Kidney (tissue), 14 donors: ENCODE data around the gene NOC4L. TPM values are rescaled to one million over a fixed set of nuclear protein-coding genes. Genes with fewer than 3 reads are reported as not detected.

ENCODE experiments used
- DNase-seq, 5 donors: peaks; one replicate each; pipeline ENCODE4 v3.0.0-alpha.2; 2013 to 2020
- FAIRE-seq: peaks from 2 replicates; lab custom pipeline; 2012; peaks lifted over from hg19 to GRCh38; lab: Jason Lieb, UNC
- H3K27ac ChIP-seq, 2 donors: one replicate each; pipeline ENCODE4 v1.7.0; 2013; ENCODE audit warnings: low read depth in 2 of 2, low read length in 2 of 2, inconsistent platforms in 1 of 2
- H3K27me3 ChIP-seq: one replicate; pipeline ENCODE4 v1.7.1; 2013; ENCODE audit warnings: low read length, inconsistent platforms; ENCODE audit not compliant: control insufficient read depth, insufficient read depth
- H3K36me3 ChIP-seq, 3 donors: one replicate each; pipeline versions ENCODE4 v1.7.0 to v1.7.1; 2013; ENCODE audit warnings: low read length in 3 of 3, control low read depth in 1 of 3, inconsistent platforms in 1 of 3; ENCODE audit not compliant: insufficient read depth in 3 of 3, control insufficient read depth in 2 of 3
- H3K4me1 ChIP-seq, 3 donors: one replicate each; pipeline versions ENCODE4 v1.7.0 to v1.7.1; 2013; ENCODE audit warnings: low read length in 3 of 3, inconsistent platforms in 1 of 3, low read depth in 1 of 3; ENCODE audit not compliant: control insufficient read depth in 2 of 3, insufficient read depth in 2 of 3
- H3K4me3 ChIP-seq, 3 donors: one replicate each; pipeline versions ENCODE4 v1.7.0 to v1.8.1; 2013; ENCODE audit warnings: low read length in 3 of 3, control low read depth in 1 of 3, inconsistent platforms in 1 of 3
- H3K9ac ChIP-seq, 3 donors: one replicate each; pipeline versions ENCODE4 v1.7.0 to v1.7.1; 2013; ENCODE audit warnings: low read length in 3 of 3, control low read depth in 1 of 3, inconsistent platforms in 1 of 3
- H3K9me3 ChIP-seq, 3 donors: one replicate each; pipeline versions ENCODE4 v1.7.0 to v1.7.1; 2013; ENCODE audit warnings: low read length in 3 of 3, control low read depth in 1 of 3, inconsistent platforms in 1 of 3; ENCODE audit not compliant: control insufficient read depth in 2 of 3, insufficient read depth in 1 of 3
- CTCF ChIP-seq: IDR thresholded peaks from 3 replicates; pipeline ENCODE4 v1.5.1; 2012; ENCODE audit warnings: mild to moderate bottlenecking, moderate library complexity, borderline replicate concordance; ENCODE audit not compliant: insufficient read depth; ENCODE audit errors: extremely low read depth
- intact Hi-C: fragments of 100-400 bp; cut with DNase I; formaldehyde crosslinking; loops from one replicate; pipeline ENCODE4 v1.11.1; 2022
- polyA plus RNA-seq: library from polyadenylated mRNA; stranded (reverse); fragments of 350-450 nt; fragmentation: Illumina TruSeq; extraction: RNeasy Lipid Tissue Mini Kit (QIAGEN cat#74804); gene quantifications from one replicate; pipeline ENCODE4 v1.2.3, GENCODE V29; 2014; ENCODE audit warnings: low read depth, low replicate concordance; ENCODE audit not compliant: insufficient read depth
- total RNA-seq: library from RNA; stranded (reverse); fragmentation: NEBNext Ultra II Directional; extraction: Animal tissue kit (Norgen Biotek cat#: 25700); gene quantifications from one replicate; pipeline ENCODE4 v1.2.1, GENCODE V29; 2021
- donor health status: control.
- donor health status: control.
- donor health status: control.
- donor health status: control.
- donor health status: control.
- donor health status: DM: yes; HTN: yes; CAD: no.
- donor health status: Normal renal cell carcinoma (clear cell type).

The NOC4L gene
- total and polyA plus RNA-seq, 2 donors from 2014 or later = 20.0 to 22.3 TPM

GRCh38 chr12:132163911-132164288 is 19.6 kb downstream of the NOC4L start:
- Histone ChIP-seq H3K27me3 (no peaks in the 10 kb centered on the region), H3K9ac (no peak overlapping the region), H3K9me3 (no peaks in the 10 kb centered on the region), H3K27ac (no peak overlapping the region), H3K4me3 (no peak overlapping the region), H3K36me3 (no peaks in the 10 kb centered on the region), H3K4me1 (peaks cover 0 to 6% (median 0%) of the 10 kb centered on the region in 3 donors)
- intact Hi-C loops = no loop called here
- DNase-seq = peak in 1 of 5 donors; percentile 78
- no peak for FAIRE-seq
- no peak for TF ChIP-seq CTCF

- no peaks in the 10 kb centered on the region for H3K36me3 ChIP-seq
- no peak overlapping the region for H3K4me3 ChIP-seq
- H3K27ac ChIP-seq = no peak overlapping the region
- peaks cover 0 to 6% (median 0%) of the 10 kb centered on the region in 3 donors for H3K4me1 ChIP-seq
- H3K9ac ChIP-seq = no peak overlapping the region
- H3K27me3 ChIP-seq = no peaks in the 10 kb centered on the region
- intact Hi-C loops = no loop called here
- no peaks in the 10 kb centered on the region for H3K9me3 ChIP-seq
- no peak for TF ChIP-seq CTCF
- FAIRE-seq (no peak), DNase-seq (peak in 1 of 5 donors; percentile 24)
These were observed 20.2 kb downstream of the NOC4L start for GRCh38 chr12:132164426-132164825.

DNA sequence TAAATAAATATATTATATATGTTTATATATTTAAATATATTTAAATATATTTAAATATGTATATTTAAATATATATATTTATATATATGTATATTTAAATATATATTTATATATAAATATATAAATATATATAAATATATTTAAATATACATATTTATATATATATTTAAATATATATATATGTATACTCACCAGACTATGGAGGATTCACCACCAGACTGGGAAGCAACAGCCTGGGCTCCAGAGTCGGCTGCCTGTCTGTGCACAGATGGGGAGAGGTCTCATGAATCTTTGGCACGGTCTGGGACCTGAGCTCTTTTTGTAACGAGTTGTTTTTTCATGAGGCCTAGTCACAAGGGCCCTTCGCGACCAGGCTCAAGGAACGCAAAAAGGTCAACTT is 21.3 kb downstream of the NOC4L start:
- H3K36me3 ChIP-seq = no peaks in the 10 kb centered on the region
- no peak overlapping the region for H3K27ac ChIP-seq
- intact Hi-C loops = no loop called here
- H3K9me3 ChIP-seq = no peaks in the 10 kb centered on the region
- no peak overlapping the region for H3K9ac ChIP-seq
- H3K4me1 ChIP-seq = peaks cover 0 to 6% (median 0%) of the 10 kb centered on the region in 3 donors
- TF ChIP-seq CTCF = no peak
- no peak overlapping the region for H3K4me3 ChIP-seq
- DNase-seq (peak in 2 of 5 donors; percentile 35 to 43), FAIRE-seq (no peak)
- H3K27me3 ChIP-seq = no peaks in the 10 kb centered on the region

- peaks cover 0 to 6% (median 0%) of the 10 kb centered on the region in 3 donors for H3K4me1 ChIP-seq
- no peak for FAIRE-seq
- intact Hi-C loops = no loop called here
These were observed 21.8 kb downstream of the NOC4L start for GRCh38 chr12:132166093-132166492.

More at GRCh38 chr12:132166093-132166492, 21.8 kb downstream of the NOC4L start:
- H3K9me3 ChIP-seq = no peaks in the 10 kb centered on the region
- no peak overlapping the region for H3K4me3 ChIP-seq
- no peak overlapping the region for H3K9ac ChIP-seq
- no peak overlapping the region for H3K27ac ChIP-seq
- no peaks in the 10 kb centered on the region for H3K27me3 ChIP-seq
- TF ChIP-seq CTCF = no peak
- DNase-seq = peak in 1 of 5 donors; percentile 27
- no peaks in the 10 kb centered on the region for H3K36me3 ChIP-seq
